Endothelial cell of umbilical vein (primary cell): ENCODE measurements around the gene SHISA5. TPM values are rescaled to one million over a fixed set of nuclear protein-coding genes. Genes with fewer than 3 reads are reported as not detected.

Source experiments
- BruUV-seq: library from RNA; stranded (reverse); fragments of 400-500 nt; replicated peaks from 2 replicates; lab custom pipeline; 2021; lab: Mats Ljungman, UMichigan
- CTCF ChIA-PET: fragments of 300-600, 350-600 bp; sonication (Branson Sonifier 250); formaldehyde crosslinking; loops from one replicate; lab custom pipeline; 2021; ENCODE audit warnings: antibody characterized with exemption, inconsistent platforms; lab: Charles Lee
- POLR2A ChIA-PET: fragments of 300-600, 350-600 bp; sonication (Branson Sonifier 250); formaldehyde crosslinking; loops from one replicate; lab custom pipeline; 2021; ENCODE audit warnings: antibody characterized with exemption, inconsistent platforms; lab: Charles Lee
- DNase-seq: peaks from one replicate; pipeline ENCODE4 v3.0.0-alpha.2; 2011; ENCODE audit warnings: low read depth, low spot score
- FAIRE-seq: peaks from 2 replicates; lab custom pipeline; 2011; peaks lifted over from hg19 to GRCh38; lab: Jason Lieb, UNC
- H2AFZ ChIP-seq: 2 replicates; pipeline ENCODE4 v1.6.0; 2012; ENCODE audit warnings: low read depth, low read length, control low read depth, inconsistent platforms
- H3K27ac ChIP-seq: 2 replicates; pipeline ENCODE4 v1.5.1; 2011; ENCODE audit warnings: low read depth, mild to moderate bottlenecking, control low read depth, low read length, moderate library complexity; ENCODE audit not compliant: insufficient read depth
- H3K27me3 ChIP-seq, 2 experiments: 2 replicates each; pipeline versions ENCODE4 v1.6.0 to v1.6.1; 2011; ENCODE audit warnings: low read length in 2 of 2, mixed read lengths in 1 of 2; ENCODE audit not compliant: control insufficient read depth in 2 of 2, insufficient read depth in 2 of 2
- H3K36me3 ChIP-seq, 2 experiments: 2 replicates in 1 of 2; 3 replicates in 1 of 2; pipeline ENCODE4 v1.5.1; 2011; ENCODE audit warnings: low read length in 2 of 2, mild to moderate bottlenecking in 1 of 2, moderate library complexity in 1 of 2; ENCODE audit not compliant: control insufficient read depth in 2 of 2, insufficient read depth in 2 of 2; ENCODE audit errors: extremely low read depth in 1 of 2
- H3K4me1 ChIP-seq: 3 replicates; pipeline ENCODE4 v1.5.1; 2011; ENCODE audit warnings: mild to moderate bottlenecking, low read length; ENCODE audit not compliant: control insufficient read depth, insufficient read depth; ENCODE audit errors: extremely low read depth
- H3K4me2 ChIP-seq: 2 replicates; pipeline ENCODE4 v1.6.1; 2011; ENCODE audit warnings: low read length, control low read depth, mixed read lengths; ENCODE audit not compliant: insufficient read depth
- H3K4me3 ChIP-seq, 3 experiments: fragments of 200-600 bp in 1 of 3; sonication (generic), shearing (Covaris generic) in 1 of 3; replicated peaks in 1 of 3; 2 replicates each; pipeline ENCODE4 v1.5.1; 2011 to 2016; ENCODE audit warnings: control low read depth in 3 of 3, low read length in 3 of 3, mild to moderate bottlenecking in 2 of 3, inconsistent platforms in 1 of 3, low read depth in 1 of 3, moderate library complexity in 1 of 3; ENCODE audit not compliant: insufficient read depth in 1 of 3
- H3K79me2 ChIP-seq: 2 replicates; pipeline ENCODE4 v1.6.0; 2012; ENCODE audit warnings: low read length, inconsistent platforms; ENCODE audit not compliant: control insufficient read depth, insufficient read depth
- H3K9ac ChIP-seq: replicated peaks from 2 replicates; pipeline ENCODE3; 2011; ENCODE audit warnings: low read length, control low read depth; ENCODE audit not compliant: insufficient read depth; ENCODE audit errors: extremely low read depth
- H3K9me1 ChIP-seq: replicated peaks from 3 replicates; pipeline ENCODE4 v1.6.0; 2011; ENCODE audit warnings: mild to moderate bottlenecking, low read length; ENCODE audit not compliant: control insufficient read depth, insufficient read depth; ENCODE audit errors: extremely low read depth
- H3K9me3 ChIP-seq: replicated peaks from 2 replicates; pipeline ENCODE4 v1.5.1; 2012; ENCODE audit warnings: low read length, inconsistent platforms; ENCODE audit not compliant: control insufficient read depth, insufficient read depth
- H4K20me1 ChIP-seq: replicated peaks from 2 replicates; pipeline ENCODE3; 2011; ENCODE audit warnings: mild to moderate bottlenecking, low read length; ENCODE audit not compliant: control insufficient read depth, insufficient read depth; ENCODE audit errors: extremely low read depth
- FOS ChIP-seq: IDR thresholded peaks from 2 replicates; pipeline ENCODE4 v1.6.1; 2011; ENCODE audit warnings: mild to moderate bottlenecking, low read length, moderate library complexity, borderline replicate concordance; ENCODE audit not compliant: insufficient read depth
- JUN ChIP-seq: IDR thresholded peaks from 2 replicates; pipeline ENCODE4 v1.6.1; 2011; ENCODE audit warnings: borderline replicate concordance, low read depth; ENCODE audit not compliant: insufficient read length, insufficient read depth
- MYC ChIP-seq: IDR thresholded peaks from one replicate; pipeline ENCODE4 v1.6.1; 2011; ENCODE audit warnings: mild to moderate bottlenecking, low read depth, low read length
- POLR2A ChIP-seq: IDR thresholded peaks from 2 replicates; pipeline ENCODE4 v1.6.1; 2012; ENCODE audit warnings: low read depth, mild to moderate bottlenecking, control low read depth, low read length
- POLR2AphosphoS5 ChIP-seq: IDR thresholded peaks from 2 replicates; pipeline ENCODE4 v1.6.1; 2012; ENCODE audit warnings: low read depth, mild to moderate bottlenecking, control low read depth, low read length, moderate library complexity; ENCODE audit not compliant: insufficient read depth
- dilution Hi-C: fragments of 300-500 bp; cut with MboI; formaldehyde crosslinking; loops from one replicate; pipeline ENCODE4 v1.15.0; 2019; ENCODE audit warnings: low sequenced_read_pairs; ENCODE audit not compliant: extremely low pct_ligation_motif_present
- intact Hi-C: fragments of 100-400 bp; cut with micrococcal nuclease; formaldehyde crosslinking; loops from one replicate; pipeline ENCODE4 v1.10.0; 2022
- polyA plus RNA-seq, 4 experiments: library from polyadenylated mRNA; depleted of rRNA in 3 of 4; stranded (reverse) in 3 of 4; unstranded in 1 of 4; fragments of >200 nt; gene quantifications; 2 replicates each; pipeline versions ENCODE4 v1.2.1 to v1.2.3, GENCODE V29; 2011 to 2012; ENCODE audit warnings: missing spikeins in 1 of 4
- total RNA-seq: library from RNA; stranded (reverse); gene quantifications from 2 replicates; pipeline ENCODE4 v1.2.3, GENCODE V29; 2021
- TF ChIP-seq, protein P1 (sequence below): IDR thresholded peaks from 2 replicates; pipeline ENCODE4 v1.6.1; 2011; ENCODE audit not compliant: insufficient read depth, insufficient read length

Gene SHISA5
- total and polyA plus RNA-seq, 2 donors (not counting 3 experiments of a cell fraction or from before 2014, with no cell fraction given): 205 to 320 TPM

DNA sequence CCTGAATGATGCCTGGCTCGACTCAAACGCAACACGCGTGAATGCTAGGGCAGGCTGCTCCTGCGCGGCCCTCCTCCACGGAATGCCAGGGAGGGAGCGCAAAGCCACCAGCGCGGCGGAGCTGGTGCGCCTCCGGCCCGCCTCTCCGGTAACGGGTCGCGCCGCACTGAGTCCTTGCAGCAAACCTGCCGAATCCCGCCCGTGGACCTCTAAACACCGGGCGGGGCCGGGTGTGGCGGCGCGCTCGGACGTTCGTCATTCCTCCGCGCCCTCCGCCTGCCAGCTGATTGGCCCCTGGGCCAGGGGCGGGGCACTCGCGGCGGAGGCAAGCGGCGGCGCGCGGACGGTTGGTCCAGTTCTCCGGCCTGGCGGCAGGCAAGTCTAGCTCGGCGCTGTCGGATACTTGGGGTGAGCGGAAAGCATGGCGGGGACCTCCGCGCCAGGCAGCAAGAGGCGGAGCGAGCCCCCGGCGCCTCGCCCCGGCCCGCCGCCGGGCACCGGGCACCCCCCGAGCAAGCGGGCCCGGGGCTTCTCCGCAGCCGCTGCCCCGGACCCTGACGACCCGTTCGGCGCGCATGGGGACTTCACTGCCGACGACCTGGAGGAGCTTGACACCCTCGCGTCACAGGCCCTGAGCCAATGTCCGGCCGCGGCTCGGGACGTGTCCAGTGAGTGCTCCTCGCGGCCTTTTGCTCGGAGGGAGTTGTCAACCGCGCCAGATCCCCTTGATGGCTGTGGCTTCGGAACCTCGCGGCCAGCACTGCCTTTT lies 57.4 kb downstream of the SHISA5 start, which contains the start of gene ATRIP:
TSS of gene ATRIP (plus strand) at position 313 of the 769 bp plus-strand sequence. CDS start at position 422, 109 bp downstream.
- peak within 1 kb of the TSS; percentile 91 for H2AFZ ChIP-seq
- ChIA-PET POLR2A (interaction anchor here (1.2 kb wide), 1 partner anchor 10 kb away, joined by 3 read pairs; no protein-coding TSS in a partner anchor), CTCF (interaction anchor here (0.6 to 8.8 kb wide), 6 partner anchors 11 to 543 kb away, joined by 3 to 83 read pairs (median 6); no protein-coding TSS in a partner anchor)
- H3K4me3 ChIP-seq: peak within 1 kb of the TSS; percentile 70 to 92 (median 73)
- TSS peak; percentile 32 for BruUV-seq
- H3K4me2 ChIP-seq: peak within 1 kb of the TSS; percentile 98
- no peaks in the 10 kb centered on the region for H3K9me3 ChIP-seq
- no peaks in the 10 kb centered on the region for H4K20me1 ChIP-seq
- no peaks in the 10 kb centered on the region for H3K9me1 ChIP-seq
- peaks cover 28% of the 10 kb centered on the region for H3K79me2 ChIP-seq
- peak; percentile 79 for FAIRE-seq
- peaks cover 7 to 8% of the 10 kb centered on the region in 2 experiments for H3K36me3 ChIP-seq
- H3K4me1 ChIP-seq: peaks cover 15% of the 10 kb centered on the region
- intact Hi-C loops: loop anchor here (2.0 kb wide), 1 partner anchor 18 kb away; no protein-coding TSS in a partner anchor
- peak; percentile 98 for TF ChIP-seq POLR2A
- no peak for TF ChIP-seq FOS
- TF ChIP-seq POLR2AphosphoS5: peak; percentile 99
- dilution Hi-C loops: no loop called here
- H3K27me3 ChIP-seq: no peaks in the 10 kb centered on the region
- H3K27ac ChIP-seq: peak within 1 kb of the TSS; percentile 65
- peak; percentile 91 for DNase-seq
- peak within 1 kb of the TSS; percentile 87 for H3K9ac ChIP-seq

DNA sequence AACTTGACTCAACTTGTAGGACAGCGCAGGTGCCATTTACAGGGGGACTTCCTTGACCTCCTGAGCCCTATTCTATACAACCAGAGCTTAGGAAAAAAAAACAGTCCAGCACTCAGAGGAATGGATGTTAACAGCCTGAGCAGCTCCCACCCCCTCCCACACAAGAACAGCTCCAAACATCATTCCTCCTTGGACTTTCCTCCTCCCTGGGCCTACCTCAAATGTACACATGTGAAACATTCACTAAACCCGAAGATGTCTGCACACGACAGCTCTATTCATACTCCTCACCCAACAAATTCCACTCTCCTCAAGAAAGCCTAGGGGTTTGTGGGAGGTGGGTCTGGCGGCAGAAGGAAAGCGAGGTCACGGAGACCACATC lies 57.9 kb downstream of the SHISA5 start:
- no peaks in the 10 kb centered on the region for H3K9me3 ChIP-seq
- TF ChIP-seq MYC: no peak
- TF ChIP-seq FOS: no peak
- TF ChIP-seq POLR2AphosphoS5: no peak
- TF ChIP-seq, protein P1, sequence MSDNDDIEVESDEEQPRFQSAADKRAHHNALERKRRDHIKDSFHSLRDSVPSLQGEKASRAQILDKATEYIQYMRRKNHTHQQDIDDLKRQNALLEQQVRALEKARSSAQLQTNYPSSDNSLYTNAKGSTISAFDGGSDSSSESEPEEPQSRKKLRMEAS: no peak
- no peak for TF ChIP-seq JUN

More for the DNA sequence above, 57.9 kb downstream of the SHISA5 start:
- ChIA-PET POLR2A (interaction anchor here (1.2 kb wide), 1 partner anchor 10 kb away, joined by 3 read pairs; no protein-coding TSS in a partner anchor), CTCF (interaction anchor here (0.9 to 8.8 kb wide), 5 partner anchors 10 to 103 kb away, joined by 3 to 83 read pairs (median 8); no protein-coding TSS in a partner anchor)
- Histone ChIP-seq H3K4me3 (peak overlapping the region; percentile 70 to 92 (median 73)), H4K20me1 (no peaks in the 10 kb centered on the region), H3K9me1 (no peaks in the 10 kb centered on the region), H3K36me3 (peaks cover 8% of the 10 kb centered on the region in 2 experiments), H3K4me2 (peak overlapping the region; percentile 98), H3K4me1 (peaks cover 19% of the 10 kb centered on the region), H3K9ac (peak overlapping the region; percentile 87), H3K79me2 (peaks cover 34% of the 10 kb centered on the region), H3K27me3 (no peaks in the 10 kb centered on the region), H3K27ac (peak overlapping the region; percentile 30), H2AFZ (peak overlapping the region; percentile 91)
- FAIRE-seq (no peak), DNase-seq (no peak)
- intact Hi-C loops (loop anchor here (2.0 kb wide), 1 partner anchor 19 kb away; no protein-coding TSS in a partner anchor), dilution Hi-C loops (no loop called here)
- BruUV-seq: TSS peak; percentile 82
